GM12878 (cell line): ENCODE data around the gene ARHGEF37. TPM values are rescaled to one million over a fixed set of nuclear protein-coding genes. Genes with fewer than 3 reads are reported as not detected.
A peak's percentile ranks its signal among the peaks of the same experiment; 100 is the strongest.

Source experiments
- ATAC-seq: fragments of 200-7000 bp; cut with Tn5 transposase; 3 replicates; pipeline ENCODE4 v1.9.1; 2020; ENCODE audit warnings: mild to moderate bottlenecking, moderate library complexity
- BruUV-seq: library from RNA; stranded (reverse); fragments of 400-500 nt; replicated peaks from 2 replicates; lab custom pipeline; 2021; lab: Mats Ljungman, UMichigan
- CTCF ChIA-PET: fragments of 300-600 bp; sonication (Branson Sonifier 250); formaldehyde crosslinking; extraction: SDS; loops from one replicate; lab custom pipeline; 2021; ENCODE audit warnings: inconsistent platforms; lab: Yijun Ruan, JAX
- POLR2A ChIA-PET: fragments of 350-600 bp; formaldehyde crosslinking; extraction: SDS; loops from one replicate; lab custom pipeline; 2021; ENCODE audit warnings: inconsistent platforms; lab: Charles Lee
- RAD21 ChIA-PET: fragments of 300-600 bp; sonication (Branson Sonifier 250); formaldehyde crosslinking; loops from one replicate; lab custom pipeline; 2023; ENCODE audit warnings: antibody characterized with exemption; ENCODE audit not compliant: unreplicated experiment; lab: Charles Lee
- SMC1A ChIA-PET: fragments of 300-600 bp; sonication (Branson Sonifier 250); formaldehyde crosslinking; loops from one replicate; lab custom pipeline; 2023; ENCODE audit not compliant: unreplicated experiment, uncharacterized antibody; lab: Charles Lee
- DNase-seq: peaks from one replicate; pipeline ENCODE4 v3.0.0-alpha.2; 2011; ENCODE audit warnings: low read depth, low spot score
- FAIRE-seq: peaks from 3 replicates; lab custom pipeline; 2011; peaks lifted over from hg19 to GRCh38; lab: Jason Lieb, UNC
- H2AFZ ChIP-seq: 2 replicates; pipeline ENCODE4 v1.6.0; 2011; ENCODE audit warnings: low read depth, low read length, control low read depth; ENCODE audit not compliant: control insufficient read depth
- H3K27ac ChIP-seq: 2 replicates; pipeline ENCODE4 v1.5.1; 2011; ENCODE audit warnings: control low read depth; ENCODE audit not compliant: control insufficient read depth, insufficient read depth
- H3K27me3 ChIP-seq, 2 experiments: replicated peaks in 1 of 2; 2 replicates each; pipeline versions ENCODE4 v1.6.0 to v1.6.1; 2011; ENCODE audit warnings: low read length in 1 of 2; ENCODE audit not compliant: control insufficient read depth in 2 of 2, insufficient read depth in 2 of 2
- H3K36me3 ChIP-seq, 2 experiments: 2 replicates each; pipeline ENCODE4 v1.5.1; 2011; ENCODE audit warnings: low read length in 1 of 2; ENCODE audit not compliant: control insufficient read depth in 2 of 2, insufficient read depth in 2 of 2
- H3K4me1 ChIP-seq: 2 replicates; pipeline ENCODE4 v1.6.1; 2011; ENCODE audit warnings: mild to moderate bottlenecking, low read length, moderate library complexity, mixed read lengths; ENCODE audit not compliant: control insufficient read depth, insufficient read depth
- H3K4me2 ChIP-seq: 2 replicates; pipeline ENCODE4 v1.6.0; 2011; ENCODE audit warnings: control low read depth; ENCODE audit not compliant: control insufficient read depth, insufficient read depth
- H3K4me3 ChIP-seq: fragments of 200-600 bp; sonication (generic); 2 replicates; pipeline ENCODE4 v1.5.1; 2016
- H3K79me2 ChIP-seq: 2 replicates; pipeline ENCODE4 v1.6.0; 2011; ENCODE audit warnings: low read length; ENCODE audit not compliant: control insufficient read depth, insufficient read depth
- H3K9ac ChIP-seq: 2 replicates; pipeline ENCODE4 v1.8.0; 2011; ENCODE audit warnings: low read length, control low read depth, mixed read lengths; ENCODE audit not compliant: control insufficient read depth, insufficient read depth
- H3K9me3 ChIP-seq: replicated peaks from 3 replicates; pipeline ENCODE4 v1.5.1; 2011; ENCODE audit warnings: mild to moderate bottlenecking, low read length; ENCODE audit not compliant: control insufficient read depth, insufficient read depth
- H4K20me1 ChIP-seq: 2 replicates; pipeline ENCODE4 v1.6.0; 2011; ENCODE audit not compliant: control insufficient read depth, insufficient read depth
- SIN3A ChIP-seq: IDR thresholded peaks from 2 replicates; pipeline ENCODE4 v1.6.1; 2012; ENCODE audit warnings: low read depth, low read length, improper control_type of control experiment
- ZNF274 ChIP-seq: IDR thresholded peaks from one replicate; pipeline ENCODE4 v1.8.0; 2011; ENCODE audit not compliant: insufficient read length, insufficient read depth
- WGBS: methylation state at CpG from one replicate; pipeline ENCODE4 v1.1.6; 2016; ENCODE audit warnings: low lambda C conversion rate; ENCODE audit not compliant: insufficient replicate concordance, insufficient coverage; ENCODE audit errors: missing lambda C conversion rate; 5-methylcytosine and 5-hydroxymethylcytosine counted together
- in situ Hi-C: fragments of 300-500 bp; cut with MboI; formaldehyde crosslinking; loops from 9 replicates; pipeline ENCODE4 v1.14.3; 2018; ENCODE audit warnings: mixed read lengths
- intact Hi-C: fragments of 100-400 bp; cut with micrococcal nuclease; formaldehyde crosslinking; loops from one replicate; pipeline ENCODE4 v1.14.2; 2022; ENCODE audit not compliant: unreplicated experiment
- polyA plus RNA-seq, 11 experiments: library from polyadenylated mRNA; depleted of rRNA in 4 of 11; unstranded in 6 of 11; stranded (reverse) in 5 of 11; fragments of >200 nt; fragmentation: Nextera tagmentation in 4 of 11; fragmentation: Illumina TruSeq in 1 of 11; extraction: Ambion mirVana in 4 of 11; extraction: Trizol in 1 of 11; gene quantifications; 1 replicate in 1 of 11; 2 replicates in 10 of 11; pipeline versions ENCODE4 v1.2.1 to v1.2.3, GENCODE V29; 2011 to 2016; ENCODE audit warnings: inconsistent platforms in 2 of 11, missing spikeins in 2 of 11, low read depth in 1 of 11
- total RNA-seq, 4 experiments: library from RNA; depleted of rRNA in 3 of 4; stranded (reverse); fragments of >200 nt in 3 of 4; fragmentation: Illumina TruSeq in 1 of 4; extraction: Trizol in 1 of 4; gene quantifications; 2 replicates each; pipeline versions ENCODE4 v1.2.1 to v1.2.3, GENCODE V29; 2013 to 2021
- TF ChIP-seq, protein P1 (sequence below): IDR thresholded peaks from 2 replicates; pipeline ENCODE4 v1.6.1; 2011; ENCODE audit warnings: mild to moderate bottlenecking, low read depth, low read length, moderate library complexity; ENCODE audit not compliant: insufficient replicate concordance

ARHGEF37 gene
- total and polyA plus RNA-seq, 10 of the 15 experiments (the other 5 are each of a cell fraction or from before 2014, with no cell fraction given) = 0.16 to 1.1 (median 0.63) TPM

DNA sequence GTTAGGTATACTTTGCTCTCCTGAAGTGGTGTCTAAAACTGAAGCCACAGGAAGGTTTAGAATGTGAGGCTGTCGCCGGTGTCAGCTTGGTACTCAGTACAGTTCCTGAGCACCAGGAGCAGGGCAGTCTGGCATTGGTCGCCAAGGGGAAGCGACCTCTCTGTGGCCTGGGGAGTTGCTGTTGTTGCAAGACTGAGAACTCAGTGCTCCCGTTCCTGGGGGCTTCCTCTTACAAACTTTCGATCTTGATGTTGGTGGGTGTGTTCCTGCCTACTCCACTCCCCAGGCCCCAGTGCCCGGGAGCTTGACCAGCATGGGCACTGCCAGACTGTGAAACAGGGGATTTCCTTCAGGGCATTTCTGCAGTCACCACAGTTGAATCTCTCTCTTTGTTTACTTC, 96.4 kb downstream of the ARHGEF37 start:
- Histone ChIP-seq H3K36me3 (no peaks in the 10 kb centered on the region), H3K79me2 (no peaks in the 10 kb centered on the region), H3K4me2 (no peak overlapping the region), H3K4me3 (no peak overlapping the region), H3K4me1 (peaks cover 40% of the 10 kb centered on the region), H2AFZ (no peak overlapping the region)
- ChIA-PET POLR2A (interaction anchor here (0.7 kb wide), 1 partner anchor 9 kb away, joined by 3 read pairs; no protein-coding TSS in a partner anchor), RAD21 (interaction anchor here (0.7 to 1.3 kb wide), 2 partner anchors 11 to 153 kb away, joined by 3 to 4 read pairs; no protein-coding TSS in a partner anchor)
- intact Hi-C loops = no loop called here
- peak; percentile 14 for ATAC-seq
- in situ Hi-C loops = no loop called here
- FAIRE-seq = no peak
- TF ChIP-seq, protein P1, sequence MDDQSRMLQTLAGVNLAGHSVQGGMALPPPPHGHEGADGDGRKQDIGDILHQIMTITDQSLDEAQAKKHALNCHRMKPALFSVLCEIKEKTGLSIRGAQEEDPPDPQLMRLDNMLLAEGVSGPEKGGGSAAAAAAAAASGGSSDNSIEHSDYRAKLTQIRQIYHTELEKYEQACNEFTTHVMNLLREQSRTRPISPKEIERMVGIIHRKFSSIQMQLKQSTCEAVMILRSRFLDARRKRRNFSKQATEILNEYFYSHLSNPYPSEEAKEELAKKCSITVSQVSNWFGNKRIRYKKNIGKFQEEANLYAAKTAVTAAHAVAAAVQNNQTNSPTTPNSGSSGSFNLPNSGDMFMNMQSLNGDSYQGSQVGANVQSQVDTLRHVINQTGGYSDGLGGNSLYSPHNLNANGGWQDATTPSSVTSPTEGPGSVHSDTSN = no peak
- TF ChIP-seq SIN3A = no peak
- TF ChIP-seq ZNF274 = no peak
- TF ChIP-seq, all 136 proteins: peak for 0
- H3K27me3 ChIP-seq = no peaks in the 10 kb centered on the region
- BruUV-seq = no TSS peak
- no peak overlapping the region for H3K9ac ChIP-seq
- DNase-seq = peak; percentile 23
- ChIA-PET CTCF (interaction anchor here (1.0 to 7.1 kb wide), 7 partner anchors 11 to 152 kb away, joined by 3 to 65 read pairs (median 4); no protein-coding TSS in a partner anchor), SMC1A (interaction anchor here (1.0 to 4.8 kb wide), 4 partner anchors 11 to 161 kb away, joined by 3 to 32 read pairs (median 4); no protein-coding TSS in a partner anchor)
- H3K9me3 ChIP-seq = no peaks in the 10 kb centered on the region
- no peak overlapping the region for H3K27ac ChIP-seq
- 16% methylated on average over 7 of the region's 7 CpGs for WGBS
- no peaks in the 10 kb centered on the region for H4K20me1 ChIP-seq
